Ishikawa (cell line): ENCODE measurements around the gene TOX2.

Experiments used
- CEBPB ChIP-seq: IDR thresholded peaks from 2 replicates; pipeline ENCODE4 v1.6.1; 2012
- CREB1 ChIP-seq: IDR thresholded peaks from 2 replicates; pipeline ENCODE4 v1.6.1; 2012; ENCODE audit warnings: low read depth
- EGR1 ChIP-seq: IDR thresholded peaks from 2 replicates; pipeline ENCODE4 v1.6.1; 2012
- EP300 ChIP-seq: IDR thresholded peaks from 2 replicates; pipeline ENCODE4 v1.6.1; 2012; ENCODE audit warnings: borderline replicate concordance
- FOXM1 ChIP-seq: IDR thresholded peaks from 2 replicates; pipeline ENCODE4 v1.6.1; 2012; ENCODE audit warnings: low read depth, borderline replicate concordance
- NFIC ChIP-seq: IDR thresholded peaks from 2 replicates; pipeline ENCODE4 v1.6.1; 2012
- RAD21 ChIP-seq: IDR thresholded peaks from 2 replicates; pipeline ENCODE4 v1.6.1; 2012; ENCODE audit warnings: low read depth
- REST ChIP-seq: IDR thresholded peaks from 2 replicates; pipeline ENCODE4 v1.6.1; 2012; ENCODE audit warnings: low read depth, mild to moderate bottlenecking
- TAF1 ChIP-seq: IDR thresholded peaks from 2 replicates; pipeline ENCODE4 v1.6.1; 2012; ENCODE audit warnings: low read depth, mild to moderate bottlenecking
- TCF12 ChIP-seq: IDR thresholded peaks from 2 replicates; pipeline ENCODE4 v1.6.1; 2012; ENCODE audit warnings: low read depth
- TEAD4 ChIP-seq: IDR thresholded peaks from 2 replicates; pipeline ENCODE4 v1.6.1; 2012
- YY1 ChIP-seq: IDR thresholded peaks from 2 replicates; pipeline ENCODE4 v1.6.1; 2012; ENCODE audit warnings: low read depth
- ZBTB7A ChIP-seq: IDR thresholded peaks from 2 replicates; pipeline ENCODE4 v1.6.1; 2012; ENCODE audit warnings: low read depth
- TF ChIP-seq, protein P1 (sequence below): IDR thresholded peaks from 2 replicates; pipeline ENCODE4 v1.6.1; 2012
- TF ChIP-seq, protein P2 (sequence below): IDR thresholded peaks from 2 replicates; pipeline ENCODE4 v1.6.1; 2012

The TOX2 gene

DNA sequence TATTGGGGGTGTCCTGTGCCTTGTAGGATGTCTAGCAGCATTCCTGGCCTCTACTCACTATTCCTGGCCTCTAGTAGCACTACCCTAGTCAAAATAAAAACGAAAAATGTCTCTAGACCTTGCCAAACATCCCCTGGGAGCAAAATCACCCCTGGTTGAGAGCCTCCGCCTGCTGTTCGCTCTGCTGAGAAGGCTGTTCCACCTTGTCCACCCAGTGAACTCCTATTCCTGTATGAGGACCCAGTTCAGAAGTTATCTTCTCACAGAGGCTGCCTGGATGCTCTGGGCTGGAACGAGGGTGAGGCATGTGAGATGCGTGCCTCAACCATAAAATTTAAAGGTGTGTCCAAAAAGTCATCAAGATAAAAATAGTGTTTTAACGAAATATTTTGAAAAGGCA, 101.9 kb downstream of the TOX2 start:
- no peak for TF ChIP-seq CREB1
- TF ChIP-seq REST, result no peak
- TF ChIP-seq TEAD4, result no peak
- no peak for TF ChIP-seq EP300
- no peak for TF ChIP-seq TAF1
- TF ChIP-seq, protein P1, sequence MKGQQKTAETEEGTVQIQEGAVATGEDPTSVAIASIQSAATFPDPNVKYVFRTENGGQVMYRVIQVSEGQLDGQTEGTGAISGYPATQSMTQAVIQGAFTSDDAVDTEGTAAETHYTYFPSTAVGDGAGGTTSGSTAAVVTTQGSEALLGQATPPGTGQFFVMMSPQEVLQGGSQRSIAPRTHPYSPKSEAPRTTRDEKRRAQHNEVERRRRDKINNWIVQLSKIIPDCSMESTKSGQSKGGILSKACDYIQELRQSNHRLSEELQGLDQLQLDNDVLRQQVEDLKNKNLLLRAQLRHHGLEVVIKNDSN, result no peak
- TF ChIP-seq NFIC, result no peak
- no peak for TF ChIP-seq RAD21
- TF ChIP-seq TCF12, result no peak
- TF ChIP-seq YY1, result no peak

DNA sequence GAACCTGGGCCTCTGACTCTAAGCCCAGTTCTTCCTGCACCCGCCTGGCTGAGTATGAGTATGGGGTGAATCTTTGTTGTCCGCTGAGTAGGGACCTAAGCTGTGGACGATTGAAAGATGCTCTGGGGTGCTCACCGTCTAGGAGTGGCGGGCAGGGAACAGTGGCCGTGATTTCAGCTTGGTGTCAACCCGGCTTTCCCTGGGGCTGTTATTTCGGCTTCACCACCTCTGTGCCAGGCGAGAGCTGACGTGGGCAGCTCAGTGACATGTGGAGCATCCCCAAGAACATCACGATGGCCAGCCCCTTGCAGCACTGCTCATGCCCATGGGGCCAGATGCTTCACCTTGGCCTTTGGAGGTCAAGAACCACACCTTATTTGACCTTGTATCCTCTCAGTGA, 102.6 kb downstream of the TOX2 start:
- TF ChIP-seq, protein P1, result no peak

DNA sequence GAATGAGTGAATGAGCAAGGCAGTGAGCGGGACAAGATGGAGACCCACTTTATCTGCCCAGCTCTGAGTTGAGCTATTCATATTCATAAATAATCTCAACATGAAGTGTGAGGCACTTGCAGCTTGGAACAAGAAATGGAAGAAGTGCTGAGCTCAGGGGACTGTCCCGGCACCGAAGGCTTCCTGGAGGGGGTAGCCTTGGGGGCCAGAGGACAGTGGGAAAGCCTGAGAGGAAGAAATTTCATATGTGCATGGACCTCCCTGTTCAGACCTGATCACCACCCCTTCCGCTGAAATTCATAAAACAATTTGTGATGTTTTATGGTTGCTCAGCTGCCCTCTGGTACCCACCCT, 103.2 kb downstream of the TOX2 start:
- TF ChIP-seq CEBPB (no peak), YY1 (no peak), NFIC (no peak), FOXM1 (no peak), RAD21 (no peak), EGR1 (no peak), ZBTB7A (no peak), TAF1 (no peak), TCF12 (no peak)
- TF ChIP-seq, protein P1, result no peak
- TF ChIP-seq, protein P2, sequence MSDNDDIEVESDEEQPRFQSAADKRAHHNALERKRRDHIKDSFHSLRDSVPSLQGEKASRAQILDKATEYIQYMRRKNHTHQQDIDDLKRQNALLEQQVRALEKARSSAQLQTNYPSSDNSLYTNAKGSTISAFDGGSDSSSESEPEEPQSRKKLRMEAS, result no peak

- TF ChIP-seq EP300, result peak; percentile 39; the same call in 1 of the 2 replicates
- TF ChIP-seq NFIC, result peak; percentile 94
- TF ChIP-seq TCF12, result peak; percentile 93
- no peak for TF ChIP-seq REST
- TF ChIP-seq RAD21, result no peak; the same call in 1 of the 2 replicates
- TF ChIP-seq, protein P2, result peak; percentile 63
- TF ChIP-seq TEAD4, result peak; percentile 65
Observed at GRCh38 chr20:44018259-44018941, 103.7 kb downstream of the TOX2 start.

GRCh38 chr20:44018942-44019637, 104.4 kb downstream of the TOX2 start:
- no peak for TF ChIP-seq CREB1

GRCh38 chr20:44019638-44020335, 105.1 kb downstream of the TOX2 start:
- TF ChIP-seq NFIC (no peak), ZBTB7A (no peak), TAF1 (no peak)
- TF ChIP-seq, protein P1, result no peak
- TF ChIP-seq, protein P2, result no peak
